HAP-1 (cell line): Measurements from ENCODE around the gene SURF6.

Experiments
- DNase-seq, 2 experiments: peaks; one replicate each; pipeline ENCODE4 v3.0.0-alpha.2; 2016 to 2020; ENCODE audit warnings: low spot score in 2 of 2
- H3K27me3 ChIP-seq: fragments of 250-450 bp; sonication (Bioruptor Pico); 2 replicates; pipeline ENCODE4 v1.5.1; 2020; ENCODE audit warnings: low read depth, mild to moderate bottlenecking, moderate library complexity
- H3K36me3 ChIP-seq: fragments of 250-450 bp; sonication (Bioruptor Pico); replicated peaks from 2 replicates; pipeline ENCODE4 v1.5.1; 2020; ENCODE audit warnings: mild to moderate bottlenecking
- H3K4me1 ChIP-seq: fragments of 250-450 bp; sonication (Bioruptor Pico); 2 replicates; pipeline ENCODE4 v1.5.1; 2020; ENCODE audit warnings: mild to moderate bottlenecking
- H3K4me3 ChIP-seq: fragments of 250-450 bp; sonication (Bioruptor Pico); 2 replicates; pipeline ENCODE4 v1.5.1; 2020; ENCODE audit warnings: mild to moderate bottlenecking, moderate library complexity
- H3K9me3 ChIP-seq: fragments of 250-450 bp; sonication (Bioruptor Pico); 2 replicates; pipeline ENCODE4 v1.5.1; 2020; ENCODE audit warnings: mild to moderate bottlenecking, moderate library complexity
- in situ Hi-C: fragments of 300-500 bp; cut with MboI; formaldehyde crosslinking; loops from 3 replicates; pipeline ENCODE4 v1.14.3; 2020; ENCODE audit warnings: low sequenced_read_pairs, inconsistent platforms, mixed read lengths

SURF6 gene

DNA sequence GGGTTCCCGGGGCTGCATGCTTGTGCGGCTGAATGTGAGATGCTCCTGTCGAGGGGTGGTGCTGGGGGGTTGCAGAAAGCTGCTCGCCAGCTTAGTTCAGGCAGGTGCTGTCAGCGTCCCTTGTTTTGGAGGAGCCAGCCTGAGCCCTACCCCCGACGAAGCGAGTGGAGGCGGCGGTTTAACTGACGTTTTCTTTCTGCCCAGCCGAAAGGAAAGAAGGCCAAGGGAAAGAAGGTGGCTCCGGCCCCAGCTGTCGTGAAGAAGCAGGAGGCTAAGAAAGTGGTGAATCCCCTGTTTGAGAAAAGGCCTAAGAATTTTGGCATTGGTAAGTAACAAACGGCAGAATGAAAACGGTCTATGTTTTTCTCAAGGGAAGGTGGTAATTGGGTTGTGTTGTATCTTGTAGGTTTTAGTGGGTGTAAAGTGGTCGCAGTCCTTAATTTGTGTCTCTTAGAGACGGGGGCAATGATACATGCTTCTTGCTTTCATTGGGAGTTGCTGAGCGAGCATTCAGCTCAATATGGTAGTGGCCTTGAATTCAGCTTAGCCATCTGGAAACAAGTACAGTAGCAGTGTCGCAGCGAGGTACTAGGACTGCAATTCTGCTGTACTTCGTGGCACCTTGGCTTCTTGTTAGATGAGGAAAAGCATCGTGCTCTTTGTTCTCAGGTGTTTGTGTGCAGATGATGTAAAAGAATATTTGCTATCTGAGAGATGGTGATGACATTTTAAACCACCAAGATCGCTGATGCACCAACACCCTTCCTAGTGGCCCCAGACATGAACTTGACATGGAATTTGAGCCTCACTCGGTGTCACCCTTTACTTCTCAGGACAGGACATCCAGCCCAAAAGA lies 13.0 kb upstream of the SURF6 start:
- in situ Hi-C loops: loop anchor here (10.0 kb wide), 1 partner anchor 136 kb away; no protein-coding TSS in a partner anchor

DNA sequence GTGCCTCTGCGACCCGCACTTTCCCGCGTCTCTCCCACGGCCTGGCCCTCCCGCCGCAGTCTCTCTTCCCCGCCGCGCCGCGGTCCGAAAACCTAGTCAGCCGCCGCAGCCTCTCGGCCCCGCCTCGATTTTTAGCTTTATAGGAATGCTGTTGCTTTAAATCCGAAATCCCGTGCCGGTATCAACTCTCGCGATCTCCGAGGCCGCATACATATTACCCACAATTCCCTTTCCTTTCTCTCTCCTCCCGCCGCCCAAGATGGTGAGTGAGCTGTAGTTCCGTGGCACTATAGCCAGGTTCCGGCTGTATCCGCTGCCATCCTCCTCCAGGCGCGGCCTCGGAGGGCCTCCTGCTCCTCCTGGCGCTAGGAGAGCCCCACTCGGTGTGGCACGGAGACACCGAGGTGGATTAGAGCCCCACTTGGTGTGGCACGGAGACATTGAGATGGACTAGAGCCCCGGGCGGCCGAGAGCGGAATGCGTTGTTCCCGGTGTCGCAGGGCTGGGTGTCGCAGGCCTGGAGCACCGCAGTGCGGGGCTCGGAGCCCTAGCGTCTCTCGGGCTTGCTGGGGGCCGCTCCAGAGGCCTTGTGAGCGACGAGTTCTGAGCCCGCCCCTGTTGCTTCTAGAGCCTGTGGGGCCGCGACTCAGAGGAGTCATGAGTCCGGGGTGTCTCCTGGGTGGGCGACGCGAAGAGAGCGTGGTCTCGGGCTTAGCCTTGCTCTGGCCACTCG lies 12.2 kb upstream of the SURF6 start, which contains the start of the genes MED22 and RPL7A:
Gene MED22 (minus strand): TSS at position 147 of the 733 bp plus-strand sequence. CDS start 1,469 bp downstream, outside the sequence.
Gene RPL7A (plus strand): TSS at position 234 of the 733 bp plus-strand sequence. CDS start 26 bp downstream, at position 260.
- in situ Hi-C loops: loop anchor here (10.0 kb wide), 1 partner anchor 137 kb away; no protein-coding TSS in a partner anchor
- Histone ChIP-seq H3K9me3 (no peaks in the 10 kb centered on the region), H3K4me3 (peak within 1 kb of the TSS; percentile 98), H3K36me3 (peaks cover 79% of the 10 kb centered on the region), H3K27me3 (no peaks in the 10 kb centered on the region), H3K4me1 (peaks cover 12% of the 10 kb centered on the region)
- DNase-seq: peak; percentile 92 to 96

More for the DNA sequence above, 13.0 kb upstream of the SURF6 start:
- no peak for DNase-seq
- peak overlapping the region; percentile 98 for H3K4me3 ChIP-seq
- no peaks in the 10 kb centered on the region for H3K27me3 ChIP-seq
- no peaks in the 10 kb centered on the region for H3K9me3 ChIP-seq
- peaks cover 77% of the 10 kb centered on the region for H3K36me3 ChIP-seq
- H3K4me1 ChIP-seq: peaks cover 12% of the 10 kb centered on the region

DNA sequence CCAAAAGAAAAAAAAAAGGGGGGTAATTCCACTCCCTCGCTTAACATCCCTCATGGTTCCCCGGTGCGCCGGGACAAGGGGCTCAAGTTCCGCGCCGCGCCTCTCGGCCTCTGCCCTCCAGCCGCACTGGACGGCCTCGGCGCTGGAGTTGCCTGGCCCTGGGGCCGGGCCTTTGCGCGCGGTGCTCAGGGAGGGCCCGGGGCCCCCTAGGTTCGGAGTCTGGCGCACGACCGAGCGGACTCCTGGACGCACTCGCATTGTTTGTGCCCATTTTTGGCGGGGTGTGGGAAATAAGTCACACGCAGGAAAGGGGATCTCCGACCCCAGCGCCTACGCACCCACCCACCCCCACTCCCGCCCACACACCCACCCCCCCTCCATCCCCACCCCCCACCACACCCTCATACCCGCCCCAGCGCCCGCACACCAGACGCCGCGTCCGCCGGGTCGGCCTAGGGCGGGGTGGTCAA lies 11.6 kb upstream of the SURF6 start:
- no peaks in the 10 kb centered on the region for H3K27me3 ChIP-seq
- peak overlapping the region; percentile 98 for H3K4me3 ChIP-seq
- H3K4me1 ChIP-seq: peaks cover 12% of the 10 kb centered on the region
- in situ Hi-C loops: loop anchor here (10.0 kb wide), 1 partner anchor 137 kb away; no protein-coding TSS in a partner anchor
- H3K36me3 ChIP-seq: peaks cover 78% of the 10 kb centered on the region
- peak in 1 of 2 experiments; percentile 50 for DNase-seq
- H3K9me3 ChIP-seq: no peaks in the 10 kb centered on the region

DNA sequence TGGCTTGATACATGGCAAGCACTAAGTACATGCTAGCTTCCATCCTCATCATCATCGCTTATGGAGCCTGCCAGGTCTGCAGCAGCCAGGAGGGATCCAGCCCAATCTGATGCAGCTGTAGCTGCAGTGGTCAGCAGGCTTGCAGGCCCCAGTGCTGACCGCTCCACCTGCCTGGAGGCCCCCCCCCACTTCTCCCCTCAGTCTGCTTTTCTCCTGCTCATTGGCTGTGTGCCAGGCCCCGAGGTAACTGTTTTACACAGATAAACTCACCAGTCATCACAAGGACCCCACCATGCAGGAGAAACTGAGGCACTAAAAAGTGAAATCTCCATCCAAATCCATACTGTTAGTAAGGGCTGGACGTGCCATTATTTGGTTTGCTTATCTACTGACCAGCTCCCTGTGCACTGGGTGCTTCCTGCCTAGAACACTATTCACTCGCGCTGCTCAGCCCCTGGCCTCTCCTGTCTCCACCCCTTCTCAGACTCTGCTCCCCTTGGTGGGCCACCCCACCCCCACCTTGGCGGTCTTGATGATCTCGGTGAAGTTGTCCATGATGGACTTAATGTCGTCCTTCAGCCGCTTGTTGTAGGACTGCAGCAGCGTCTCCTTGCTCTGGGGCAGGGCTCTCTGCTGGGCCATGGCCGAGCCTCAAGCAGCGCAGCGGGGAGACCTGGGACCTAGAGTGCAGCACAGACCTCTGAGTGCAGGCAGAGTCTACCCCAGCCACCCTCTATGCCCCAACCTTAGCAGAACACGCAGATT lies 10.2 kb upstream of the SURF6 start:
- in situ Hi-C loops: loop anchor here (10.0 kb wide), 1 partner anchor 139 kb away; no protein-coding TSS in a partner anchor
- Histone ChIP-seq H3K27me3 (no peaks in the 10 kb centered on the region), H3K36me3 (peaks cover 78% of the 10 kb centered on the region), H3K9me3 (no peaks in the 10 kb centered on the region), H3K4me3 (peak overlapping the region; percentile 98), H3K4me1 (peaks cover 12% of the 10 kb centered on the region)
- no peak for DNase-seq

DNA sequence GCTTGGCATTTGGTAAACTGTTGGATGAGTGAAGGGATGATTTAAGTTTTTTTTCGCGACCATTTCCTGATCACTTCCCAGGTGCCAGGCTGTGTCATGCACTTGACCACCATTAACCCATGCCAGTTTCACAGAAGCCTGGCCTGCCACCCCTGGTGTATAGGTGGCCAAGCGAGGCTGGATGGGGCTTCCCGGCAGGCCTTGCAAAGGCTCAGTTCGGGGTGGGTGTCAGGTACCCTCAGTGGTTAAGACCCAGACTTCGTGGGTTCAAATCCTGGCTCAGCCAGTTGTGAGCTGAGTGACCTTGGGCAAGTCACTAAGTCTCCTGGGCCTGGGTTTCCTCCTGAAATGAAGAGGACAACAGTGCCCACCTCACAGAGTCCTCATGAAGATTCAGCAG lies 9.6 kb upstream of the SURF6 start:
- H3K27me3 ChIP-seq: no peaks in the 10 kb centered on the region
- peaks cover 12% of the 10 kb centered on the region for H3K4me1 ChIP-seq
- no peak for DNase-seq
- H3K9me3 ChIP-seq: no peaks in the 10 kb centered on the region
- no peak overlapping the region for H3K4me3 ChIP-seq
- H3K36me3 ChIP-seq: peaks cover 78% of the 10 kb centered on the region
- in situ Hi-C loops: loop anchor here (10.0 kb wide), 1 partner anchor 139 kb away; no protein-coding TSS in a partner anchor

DNA sequence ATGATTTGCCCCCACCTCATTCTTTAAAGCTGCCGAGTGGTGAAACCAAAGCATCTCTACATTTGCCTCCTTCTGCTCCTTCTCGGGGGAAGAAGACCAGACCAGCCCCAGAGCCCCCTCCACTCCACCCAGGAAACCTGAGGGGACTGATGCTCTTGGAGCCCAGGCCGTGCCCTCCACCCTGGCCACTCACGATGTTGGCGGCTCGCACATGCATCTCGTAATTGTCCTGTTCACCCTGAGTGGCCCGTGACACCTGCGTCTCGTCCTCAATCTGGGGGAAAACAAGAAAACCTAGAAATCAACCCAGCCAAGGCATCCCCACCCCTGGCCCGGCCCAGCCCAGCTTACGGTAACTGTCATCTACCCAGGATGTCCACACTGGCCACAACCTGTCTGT lies 9.0 kb upstream of the SURF6 start:
- Histone ChIP-seq H3K36me3 (peaks cover 76% of the 10 kb centered on the region), H3K4me3 (no peak overlapping the region), H3K27me3 (no peaks in the 10 kb centered on the region), H3K4me1 (peaks cover 9% of the 10 kb centered on the region), H3K9me3 (no peaks in the 10 kb centered on the region)
- no peak for DNase-seq
- in situ Hi-C loops: loop anchor here (10.0 kb wide), 1 partner anchor 140 kb away; no protein-coding TSS in a partner anchor

DNA sequence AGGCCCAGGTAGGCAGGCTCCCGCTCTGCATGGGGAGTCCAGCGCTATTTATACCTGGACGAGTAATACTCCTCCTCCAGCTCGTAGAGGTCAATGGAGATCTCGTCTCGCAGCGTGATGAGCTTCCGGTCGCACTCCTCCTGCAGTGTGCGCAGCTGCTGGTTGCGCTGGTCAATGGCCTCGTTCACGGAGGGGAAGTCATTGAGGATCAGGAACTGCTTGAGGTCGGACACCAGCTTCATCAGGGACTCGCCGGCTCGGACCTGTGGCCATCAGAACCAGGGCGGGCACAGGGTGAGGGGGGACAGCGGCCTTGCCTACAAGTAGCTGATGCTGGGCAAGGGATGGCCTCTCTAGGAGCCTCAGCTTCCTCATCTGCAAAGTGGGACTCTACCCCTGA lies 8.1 kb upstream of the SURF6 start:
- Histone ChIP-seq H3K27me3 (no peaks in the 10 kb centered on the region), H3K9me3 (no peaks in the 10 kb centered on the region), H3K4me1 (peaks cover under 1% of the 10 kb centered on the region), H3K36me3 (peaks cover 70% of the 10 kb centered on the region), H3K4me3 (no peak overlapping the region)
- no peak for DNase-seq
- in situ Hi-C loops: loop anchor here (10.0 kb wide), 1 partner anchor 141 kb away; no protein-coding TSS in a partner anchor

DNA sequence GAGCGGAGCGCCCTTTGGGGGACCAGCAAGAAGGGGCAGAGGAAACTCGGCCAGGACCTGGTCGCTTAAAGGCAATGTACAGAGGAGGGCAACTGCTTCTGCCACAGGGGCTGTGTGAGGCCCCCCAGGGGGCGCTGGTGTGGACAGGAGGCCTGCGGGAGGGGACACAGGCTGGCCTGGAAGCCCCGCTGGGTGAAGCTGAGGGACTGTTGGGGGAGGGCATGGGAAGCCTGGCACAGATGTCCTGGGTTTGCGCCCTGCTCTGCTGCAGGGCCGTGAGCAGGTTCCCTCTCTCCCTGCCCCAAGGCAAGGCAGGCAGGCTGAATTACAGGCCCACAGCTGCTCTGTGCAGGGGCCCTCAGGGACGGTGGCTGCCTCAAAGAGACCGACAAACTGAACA lies 6.6 kb upstream of the SURF6 start:
- Histone ChIP-seq H3K36me3 (peaks cover 60% of the 10 kb centered on the region), H3K4me3 (no peak overlapping the region), H3K4me1 (no peaks in the 10 kb centered on the region; the same call in none of the 2 replicates), H3K9me3 (no peaks in the 10 kb centered on the region), H3K27me3 (no peaks in the 10 kb centered on the region)
- DNase-seq: no peak
- in situ Hi-C loops: loop anchor here (10.0 kb wide), 1 partner anchor 142 kb away; no protein-coding TSS in a partner anchor

DNA sequence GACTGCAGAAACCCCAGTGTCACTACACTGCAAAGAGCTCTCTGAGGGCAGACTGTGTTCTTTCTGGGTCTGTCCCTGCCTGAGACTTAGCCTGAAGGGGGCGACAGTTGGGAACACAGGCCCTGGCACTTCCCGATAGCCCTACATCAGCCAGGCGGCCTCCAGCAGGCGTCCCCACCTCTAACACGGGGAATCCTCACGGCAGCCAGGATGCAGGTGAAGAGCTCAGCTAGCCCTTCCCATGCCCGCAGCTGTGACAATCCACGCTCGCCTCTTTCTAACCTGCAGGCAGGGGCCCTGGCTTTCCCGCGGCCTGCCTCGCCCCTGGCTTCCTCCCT lies 6.0 kb upstream of the SURF6 start:
- peaks cover 60% of the 10 kb centered on the region for H3K36me3 ChIP-seq
- in situ Hi-C loops: loop anchor here (10.0 kb wide), 1 partner anchor 143 kb away; no protein-coding TSS in a partner anchor

DNA sequence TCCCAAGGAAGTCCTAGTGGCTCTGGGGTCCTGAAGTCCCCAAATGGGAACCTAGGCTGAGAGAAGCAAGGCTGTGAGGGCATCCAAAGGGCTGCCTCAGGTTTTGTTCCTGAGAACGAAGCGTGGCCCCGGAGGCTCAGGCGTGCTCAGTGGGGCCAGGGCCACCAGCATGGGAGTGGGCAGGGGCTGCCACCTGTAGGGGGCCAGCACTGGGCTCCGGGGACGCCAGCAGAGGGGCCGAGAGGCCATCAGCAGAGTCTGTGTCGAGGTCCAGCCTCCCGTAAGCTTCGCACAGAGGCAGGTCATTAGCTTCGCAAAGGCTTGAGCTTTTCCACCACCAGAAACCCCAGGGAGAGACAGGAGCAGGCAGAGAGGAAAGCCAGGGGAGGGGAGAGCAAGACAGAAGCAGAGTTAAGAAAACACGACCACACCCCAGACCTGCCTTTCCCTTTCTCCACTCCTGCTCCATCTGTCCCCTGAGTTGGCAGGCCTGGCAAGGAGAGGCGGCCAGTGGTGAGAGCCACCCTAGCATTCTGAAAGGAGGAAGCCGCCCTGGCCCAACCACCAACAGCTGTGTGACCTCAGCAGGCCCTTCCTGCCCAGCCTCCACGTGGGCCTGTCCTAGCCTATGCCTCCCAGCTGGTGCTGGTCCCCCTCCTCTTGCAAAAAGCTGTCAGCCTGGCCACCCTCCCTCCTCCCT lies 5.5 kb upstream of the SURF6 start:
- Histone ChIP-seq H3K27me3 (no peaks in the 10 kb centered on the region), H3K4me1 (peaks cover 3% of the 10 kb centered on the region), H3K36me3 (peaks cover 60% of the 10 kb centered on the region), H3K9me3 (no peaks in the 10 kb centered on the region), H3K4me3 (no peak overlapping the region)
- DNase-seq: no peak
- in situ Hi-C loops: loop anchor here (10.0 kb wide), 1 partner anchor 143 kb away; no protein-coding TSS in a partner anchor

More for the DNA sequence above, 6.0 kb upstream of the SURF6 start:
- no peaks in the 10 kb centered on the region for H3K9me3 ChIP-seq
- no peaks in the 10 kb centered on the region; the same call in none of the 2 replicates for H3K4me1 ChIP-seq
- peak in 1 of 2 experiments; percentile 44 for DNase-seq
- H3K4me3 ChIP-seq: no peak overlapping the region
- no peaks in the 10 kb centered on the region for H3K27me3 ChIP-seq

DNA sequence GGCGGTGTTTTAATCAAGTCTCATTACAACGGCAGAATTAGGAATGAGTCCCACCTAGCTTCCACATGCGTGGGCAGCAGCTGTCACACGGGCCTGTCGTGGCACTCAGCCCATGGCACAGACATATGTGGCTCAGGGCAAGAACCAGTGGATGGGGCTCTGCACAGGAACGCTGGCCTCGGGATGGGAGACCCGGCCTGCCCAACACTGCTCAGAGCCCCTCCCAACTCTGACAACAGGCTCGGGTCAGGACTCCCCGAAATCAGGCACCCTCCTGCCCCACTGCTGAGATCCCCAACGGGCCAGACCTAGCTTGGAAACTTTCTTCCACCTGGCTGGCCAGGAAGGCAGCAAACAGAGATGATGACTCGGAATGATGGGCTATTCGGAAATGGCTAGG lies 4.9 kb upstream of the SURF6 start:
- in situ Hi-C loops: loop anchor here (10.0 kb wide), 1 partner anchor 144 kb away; no protein-coding TSS in a partner anchor
- no peak for DNase-seq
- H3K4me1 ChIP-seq: peaks cover 6% of the 10 kb centered on the region
- H3K9me3 ChIP-seq: no peaks in the 10 kb centered on the region
- peaks cover 58% of the 10 kb centered on the region for H3K36me3 ChIP-seq
- no peak overlapping the region for H3K4me3 ChIP-seq
- H3K27me3 ChIP-seq: no peaks in the 10 kb centered on the region

DNA sequence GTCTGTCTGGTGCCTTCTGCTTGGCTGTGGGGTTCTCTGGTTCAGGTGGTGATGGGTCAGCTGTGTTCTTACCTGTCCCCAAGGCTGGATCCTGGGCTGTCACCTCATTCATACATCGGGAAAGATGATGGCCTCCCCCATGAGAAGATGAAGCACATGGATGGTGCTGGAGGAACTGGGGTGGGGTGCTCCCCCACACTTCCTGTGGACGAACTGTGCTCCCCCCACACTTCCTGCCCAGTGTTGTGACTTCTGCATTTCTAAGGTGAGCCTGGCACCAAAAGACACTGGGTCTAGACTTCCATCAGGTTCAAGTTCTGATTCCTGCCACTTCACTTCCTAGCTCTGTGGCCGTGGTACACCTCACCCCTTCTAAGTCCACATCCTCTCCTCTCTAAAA lies 4.3 kb upstream of the SURF6 start:
- no peak for DNase-seq
- Histone ChIP-seq H3K36me3 (peaks cover 54% of the 10 kb centered on the region), H3K27me3 (no peaks in the 10 kb centered on the region), H3K9me3 (no peaks in the 10 kb centered on the region), H3K4me1 (peaks cover 6% of the 10 kb centered on the region), H3K4me3 (no peak overlapping the region)
- in situ Hi-C loops: loop anchor here (10.0 kb wide), 1 partner anchor 145 kb away; no protein-coding TSS in a partner anchor
